ENCODE data around the gene RFX5.
A peak's percentile ranks its signal among the peaks of the same experiment; 100 is the strongest.

The RFX5 gene

GRCh38 chr1:151334822-151335221, 12.2 kb downstream of the RFX5 start:
- DNase-seq (ENCODE audit: low read depth): no peak
- TF ChIP-seq MAX (IDR thresholded peaks at IDR 0.05; ENCODE audit: low read depth, low read length): no peak
- no peak for TF ChIP-seq CTCF (IDR thresholded peaks at IDR 0.05; ENCODE audit: low read depth, low read length)
- no peak for TF ChIP-seq POLR2A (IDR thresholded peaks at IDR 0.05; ENCODE audit: extremely low read depth, insufficient read length)
- TF ChIP-seq MYC (IDR thresholded peaks at IDR 0.05; ENCODE audit: low read depth, low read length): no peak
- H3K4me3 ChIP-seq (ENCODE audit: low read depth, low read length): no peak overlapping the region

- DNase-seq (ENCODE audit: low read depth): no peak
- TF ChIP-seq CTCF (IDR thresholded peaks at IDR 0.05; ENCODE audit: low read depth, low read length) (no peak), MYC (IDR thresholded peaks at IDR 0.05; ENCODE audit: low read depth, low read length) (no peak), MAX (IDR thresholded peaks at IDR 0.05; ENCODE audit: low read depth, low read length) (no peak), POLR2A (IDR thresholded peaks at IDR 0.05; ENCODE audit: extremely low read depth, insufficient read length) (no peak)
Observed at GRCh38 chr1:151327903-151328674, 19.0 kb downstream of the RFX5 start.

GRCh38 chr1:151327223-151327902, 19.7 kb downstream of the RFX5 start, which contains the start of gene PI4KB:
Gene PI4KB (minus strand): TSS chr1:151327416. CDS start chr1:151316481, 10,935 bp downstream.
- TF ChIP-seq POLR2A (IDR thresholded peaks at IDR 0.05; ENCODE audit: extremely low read depth, insufficient read length) (peak; percentile 44), MAX (IDR thresholded peaks at IDR 0.05; ENCODE audit: low read depth, low read length) (no peak)

More at GRCh38 chr1:151327903-151328674, 19.0 kb downstream of the RFX5 start:
- peak overlapping the region; percentile 68 for H3K4me3 ChIP-seq (ENCODE audit: low read depth, low read length)

GRCh38 chr1:151326619-151327222, 20.3 kb downstream of the RFX5 start:
- peak overlapping the region; percentile 93 for H3K4me3 ChIP-seq (ENCODE audit: low read depth, low read length)
- TF ChIP-seq MAX (IDR thresholded peaks at IDR 0.05; ENCODE audit: low read depth, low read length): no peak
- TF ChIP-seq MYC (IDR thresholded peaks at IDR 0.05; ENCODE audit: low read depth, low read length): no peak
- DNase-seq (ENCODE audit: low read depth): peak; percentile 85

More at GRCh38 chr1:151327223-151327902, 19.7 kb downstream of the RFX5 start, which contains the start of gene PI4KB:
- DNase-seq (ENCODE audit: low read depth): peak; percentile 97
- H3K4me3 ChIP-seq (ENCODE audit: low read depth, low read length): peak within 1 kb of the TSS; percentile 93

- H3K4me3 ChIP-seq (ENCODE audit: low read depth, low read length): peak overlapping the region; percentile 93
- TF ChIP-seq MAX (IDR thresholded peaks at IDR 0.05; ENCODE audit: low read depth, low read length) (no peak), CTCF (IDR thresholded peaks at IDR 0.05; ENCODE audit: low read depth, low read length) (no peak), POLR2A (IDR thresholded peaks at IDR 0.05; ENCODE audit: extremely low read depth, insufficient read length) (no peak), MYC (IDR thresholded peaks at IDR 0.05; ENCODE audit: low read depth, low read length) (no peak)
- no peak for DNase-seq (ENCODE audit: low read depth)
Observed at GRCh38 chr1:151325646-151326429, 21.2 kb downstream of the RFX5 start.

GRCh38 chr1:151325231-151325630, 21.8 kb downstream of the RFX5 start:
- TF ChIP-seq POLR2A (IDR thresholded peaks at IDR 0.05; ENCODE audit: extremely low read depth, insufficient read length): no peak
- no peak for DNase-seq (ENCODE audit: low read depth)
- H3K4me3 ChIP-seq (ENCODE audit: low read depth, low read length): no peak overlapping the region

All from NB4 (cell line).